Uterus (tissue), 2 donors: ENCODE data around the gene CD9.

Experiments used
- CTCF ChIP-seq, 4 experiments: fragments of 200-600 bp in 2 of 4; fragments of 450-650 bp in 2 of 4; sonication (generic) in 2 of 4; IDR thresholded peaks; one replicate each; pipeline ENCODE4 v1.5.1; 2016 to 2019; ENCODE audit warnings: antibody characterized with exemption in 4 of 4, mild to moderate bottlenecking in 2 of 4, moderate library complexity in 1 of 4
- POLR2A ChIP-seq, 2 donors: fragments of 450-650 bp; IDR thresholded peaks; one replicate each; pipeline ENCODE4 v1.6.1; 2016; ENCODE audit warnings: antibody characterized with exemption in 2 of 2, mild to moderate bottlenecking in 1 of 2, moderate library complexity in 1 of 2

GRCh38 chr12:6193853-6194815 is 6.1 kb upstream of the CD9 start:
- TF ChIP-seq CTCF (IDR thresholded peaks at IDR 0.05) (no peak), POLR2A (IDR thresholded peaks at IDR 0.05) (no peak)
